ENCODE data around the gene LTO1.
"Not testable (repeated sequence)": the region's sequence is repeated elsewhere in the genome, so short reads cannot be mapped to it uniquely, and the experiment has no call there.

The LTO1 gene

GRCh38 chr11:69630017-69630416, 45.1 kb downstream of the LTO1 start:
- DNase-seq, result no peak

DNA sequence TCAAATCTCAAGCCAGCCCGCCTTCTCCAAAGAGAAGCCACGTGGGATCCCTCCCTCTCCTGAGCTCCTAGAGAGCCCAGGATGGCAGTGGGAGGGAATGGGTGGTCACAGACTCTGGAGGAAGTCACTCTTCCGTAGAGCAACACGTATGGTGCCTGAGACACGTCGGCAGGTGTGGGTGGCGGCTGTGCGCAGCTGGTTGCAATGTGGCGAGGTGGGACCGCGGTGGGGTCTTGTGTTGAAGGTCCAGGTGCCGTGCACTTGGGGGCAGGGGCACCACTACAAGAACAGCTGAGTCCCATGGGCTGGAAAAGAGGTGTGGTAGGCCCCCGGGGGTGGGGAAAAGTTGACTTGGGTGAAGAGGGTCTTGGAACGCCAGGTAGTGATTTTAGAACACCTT, 47.6 kb downstream of the LTO1 start:
- no peak for DNase-seq

GRCh38 chr11:69625476-69625875, 49.7 kb downstream of the LTO1 start:
- no peak for DNase-seq

DNA sequence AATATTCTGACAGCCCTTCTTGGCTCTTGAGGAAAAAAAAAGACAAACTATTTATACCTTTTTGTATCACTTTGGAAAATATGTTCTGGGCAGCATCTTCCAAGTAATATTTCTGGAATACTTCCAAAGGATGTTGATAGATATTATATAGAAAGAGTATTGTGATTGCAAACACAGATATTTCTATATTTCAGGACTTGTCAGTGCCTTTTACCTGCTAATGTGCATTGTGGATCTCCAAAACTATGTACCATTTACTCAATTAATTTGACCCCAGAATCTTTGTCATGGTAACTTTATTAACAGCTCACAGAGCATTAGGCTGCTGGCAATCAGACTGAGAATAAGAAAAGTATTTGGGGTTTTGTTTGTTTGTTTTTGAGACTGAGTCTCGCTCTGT, 50.9 kb downstream of the LTO1 start:
- no peak for DNase-seq

GRCh38 chr11:69622097-69622681, 53.0 kb downstream of the LTO1 start:
- not testable (repeated sequence) for DNase-seq

DNA sequence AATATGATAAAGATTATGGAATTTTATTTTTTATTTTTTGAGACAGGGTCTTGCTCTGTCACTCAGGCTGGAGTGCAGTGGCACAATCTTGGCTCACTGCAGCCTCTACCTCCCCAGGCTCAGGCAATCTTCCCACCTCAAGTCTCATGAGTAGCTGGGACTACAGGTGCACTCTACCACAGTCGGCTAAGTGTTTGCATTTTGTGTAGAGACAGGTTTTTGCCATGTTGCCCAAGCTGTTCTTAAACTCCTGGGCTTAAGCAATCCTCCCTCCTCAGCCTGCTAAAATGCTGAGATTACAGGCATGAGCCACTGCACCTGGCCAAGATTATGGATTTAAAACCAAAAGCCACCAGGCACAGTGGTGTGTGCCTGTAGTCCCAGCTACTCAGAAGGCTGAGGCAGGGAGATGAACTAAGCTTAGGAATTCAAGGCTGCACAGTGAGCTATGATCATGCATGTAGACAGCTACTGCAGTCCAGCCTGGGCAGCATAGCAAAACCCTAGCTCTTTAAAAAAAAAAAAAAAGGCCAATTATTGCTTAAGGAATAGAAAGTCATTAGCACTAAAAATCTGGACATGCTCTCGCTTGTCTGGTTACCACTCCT, 54.4 kb downstream of the LTO1 start:
- DNase-seq, result no peak

- DNase-seq, result no peak
Observed at GRCh38 chr11:69618237-69618636, 56.9 kb downstream of the LTO1 start.

- no peak for DNase-seq
Observed at GRCh38 chr11:69617682-69618081, 57.5 kb downstream of the LTO1 start.

GRCh38 chr11:69617220-69617619, 57.9 kb downstream of the LTO1 start:
- DNase-seq, result no peak
